ENCODE measurements around the gene COQ8A.

DNA sequence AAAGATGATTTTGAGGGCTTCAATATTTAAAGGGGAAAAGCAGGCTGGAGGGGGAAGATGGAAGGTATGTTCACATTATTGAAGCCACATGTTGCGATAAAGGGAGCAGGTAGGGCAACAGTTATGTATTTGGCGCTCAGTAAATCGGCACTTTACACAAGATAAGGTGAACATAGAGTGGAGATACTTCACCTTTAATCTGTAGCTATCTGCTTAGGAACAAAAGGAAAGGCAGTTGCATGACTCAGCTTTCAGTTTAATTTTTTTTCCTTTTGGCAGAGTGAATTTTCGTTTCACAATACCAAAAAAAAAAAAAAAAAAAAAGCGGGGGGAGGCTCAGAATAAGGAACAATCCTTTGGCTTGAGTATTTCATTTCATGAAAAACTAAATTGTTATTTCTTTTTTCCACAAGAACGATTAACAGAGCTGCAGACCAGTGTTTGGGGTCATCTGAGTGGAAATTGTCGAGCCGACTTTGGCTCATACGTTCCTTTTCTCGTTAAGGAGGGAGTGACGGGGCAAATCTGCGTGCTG lies 1.1 kb upstream of the COQ8A start:
- TF ChIP-seq, protein P1, sequence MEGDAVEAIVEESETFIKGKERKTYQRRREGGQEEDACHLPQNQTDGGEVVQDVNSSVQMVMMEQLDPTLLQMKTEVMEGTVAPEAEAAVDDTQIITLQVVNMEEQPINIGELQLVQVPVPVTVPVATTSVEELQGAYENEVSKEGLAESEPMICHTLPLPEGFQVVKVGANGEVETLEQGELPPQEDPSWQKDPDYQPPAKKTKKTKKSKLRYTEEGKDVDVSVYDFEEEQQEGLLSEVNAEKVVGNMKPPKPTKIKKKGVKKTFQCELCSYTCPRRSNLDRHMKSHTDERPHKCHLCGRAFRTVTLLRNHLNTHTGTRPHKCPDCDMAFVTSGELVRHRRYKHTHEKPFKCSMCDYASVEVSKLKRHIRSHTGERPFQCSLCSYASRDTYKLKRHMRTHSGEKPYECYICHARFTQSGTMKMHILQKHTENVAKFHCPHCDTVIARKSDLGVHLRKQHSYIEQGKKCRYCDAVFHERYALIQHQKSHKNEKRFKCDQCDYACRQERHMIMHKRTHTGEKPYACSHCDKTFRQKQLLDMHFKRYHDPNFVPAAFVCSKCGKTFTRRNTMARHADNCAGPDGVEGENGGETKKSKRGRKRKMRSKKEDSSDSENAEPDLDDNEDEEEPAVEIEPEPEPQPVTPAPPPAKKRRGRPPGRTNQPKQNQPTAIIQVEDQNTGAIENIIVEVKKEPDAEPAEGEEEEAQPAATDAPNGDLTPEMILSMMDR (IDR thresholded peaks at IDR 0.05; ENCODE audit: poor library complexity, severe bottlenecking) = no peak
- TF ChIP-seq EP300 (conservative IDR thresholded peaks at IDR 0.05; ENCODE audit: poor library complexity, severe bottlenecking) (no peak), SMC3 (conservative IDR thresholded peaks at IDR 0.05; ENCODE audit: poor library complexity) (no peak), TAF1 (IDR thresholded peaks at IDR 0.05; ENCODE audit: low read depth) (no peak), RAD21 (conservative IDR thresholded peaks at IDR 0.05) (no peak), EZH2 (IDR thresholded peaks at IDR 0.05; ENCODE audit: borderline replicate concordance, insufficient read depth, low read length, poor library complexity, severe bottlenecking) (no peak)
- TF ChIP-seq, protein P2, sequence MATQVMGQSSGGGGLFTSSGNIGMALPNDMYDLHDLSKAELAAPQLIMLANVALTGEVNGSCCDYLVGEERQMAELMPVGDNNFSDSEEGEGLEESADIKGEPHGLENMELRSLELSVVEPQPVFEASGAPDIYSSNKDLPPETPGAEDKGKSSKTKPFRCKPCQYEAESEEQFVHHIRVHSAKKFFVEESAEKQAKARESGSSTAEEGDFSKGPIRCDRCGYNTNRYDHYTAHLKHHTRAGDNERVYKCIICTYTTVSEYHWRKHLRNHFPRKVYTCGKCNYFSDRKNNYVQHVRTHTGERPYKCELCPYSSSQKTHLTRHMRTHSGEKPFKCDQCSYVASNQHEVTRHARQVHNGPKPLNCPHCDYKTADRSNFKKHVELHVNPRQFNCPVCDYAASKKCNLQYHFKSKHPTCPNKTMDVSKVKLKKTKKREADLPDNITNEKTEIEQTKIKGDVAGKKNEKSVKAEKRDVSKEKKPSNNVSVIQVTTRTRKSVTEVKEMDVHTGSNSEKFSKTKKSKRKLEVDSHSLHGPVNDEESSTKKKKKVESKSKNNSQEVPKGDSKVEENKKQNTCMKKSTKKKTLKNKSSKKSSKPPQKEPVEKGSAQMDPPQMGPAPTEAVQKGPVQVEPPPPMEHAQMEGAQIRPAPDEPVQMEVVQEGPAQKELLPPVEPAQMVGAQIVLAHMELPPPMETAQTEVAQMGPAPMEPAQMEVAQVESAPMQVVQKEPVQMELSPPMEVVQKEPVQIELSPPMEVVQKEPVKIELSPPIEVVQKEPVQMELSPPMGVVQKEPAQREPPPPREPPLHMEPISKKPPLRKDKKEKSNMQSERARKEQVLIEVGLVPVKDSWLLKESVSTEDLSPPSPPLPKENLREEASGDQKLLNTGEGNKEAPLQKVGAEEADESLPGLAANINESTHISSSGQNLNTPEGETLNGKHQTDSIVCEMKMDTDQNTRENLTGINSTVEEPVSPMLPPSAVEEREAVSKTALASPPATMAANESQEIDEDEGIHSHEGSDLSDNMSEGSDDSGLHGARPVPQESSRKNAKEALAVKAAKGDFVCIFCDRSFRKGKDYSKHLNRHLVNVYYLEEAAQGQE (IDR thresholded peaks at IDR 0.05; ENCODE audit: borderline replicate concordance) = no peak

All from neural cell (in vitro differentiated cells).